SK-N-MC (cell line): ENCODE measurements around the gene KCNC4.

Experiments used
- EZH2 ChIP-seq: fragments of 200-600 bp; sonication (generic); IDR thresholded peaks from one replicate; pipeline ENCODE4 v1.6.1; 2017; ENCODE audit warnings: antibody characterized with exemption
- POLR2AphosphoS5 ChIP-seq: IDR thresholded peaks from 2 replicates; pipeline ENCODE4 v1.6.1; 2012; ENCODE audit warnings: mild to moderate bottlenecking, low read depth, low read length, borderline replicate concordance

DNA sequence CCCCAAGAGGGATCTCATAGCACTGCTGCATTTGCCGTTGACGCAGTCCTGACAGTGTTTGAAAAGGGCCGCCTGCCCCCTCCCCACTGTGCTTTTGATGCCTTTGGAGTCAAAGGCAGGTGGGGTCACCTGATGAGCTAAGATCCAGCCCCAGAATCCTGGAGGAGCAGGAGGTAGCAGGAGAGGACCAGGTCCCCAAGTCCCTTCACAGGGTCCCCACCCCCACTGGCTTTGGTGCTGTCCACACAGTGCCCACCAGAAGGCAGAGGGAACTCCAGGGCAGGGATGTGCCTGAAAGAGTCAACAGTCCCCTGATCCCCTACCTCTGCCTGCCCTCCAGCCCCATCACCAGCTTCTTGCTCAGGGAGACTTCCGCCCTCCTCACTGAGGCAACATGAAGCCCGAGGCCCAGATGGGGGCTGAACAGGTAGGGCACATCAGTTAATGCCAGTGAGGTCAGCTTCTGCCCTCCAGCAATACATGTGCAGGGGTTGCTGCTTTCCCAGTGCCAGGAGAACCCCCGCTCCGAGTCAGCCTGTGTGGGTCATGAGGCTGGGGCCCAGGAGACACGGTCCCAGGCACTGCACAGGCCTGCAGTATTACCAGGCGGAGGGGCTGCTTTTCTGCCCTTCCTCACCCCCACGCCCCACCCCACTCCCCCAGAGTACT, 8.8 kb upstream of the KCNC4 start:
- TF ChIP-seq POLR2AphosphoS5 (no peak), EZH2 (no peak)
